ENCODE results near the gene DUSP19. TPM values are rescaled to one million over a fixed set of nuclear protein-coding genes. Genes with fewer than 3 reads are reported as not detected.
A peak's percentile ranks its signal among the peaks of the same experiment; 100 is the strongest.

Gene DUSP19
- total RNA-seq, 1 donor from 2014 or later, result 7.9 TPM

GRCh38 chr2:183068561-183068960 is 10.0 kb upstream of the DUSP19 start:
- no peak for DNase-seq (ENCODE audit: low spot score)

GRCh38 chr2:183069174-183069573 is 9.4 kb upstream of the DUSP19 start:
- DNase-seq (ENCODE audit: low spot score), result no peak

GRCh38 chr2:183070942-183071844 is 7.4 kb upstream of the DUSP19 start:
- DNase-seq (ENCODE audit: low spot score), result peak; percentile 31

- no peak for DNase-seq (ENCODE audit: low spot score)
Observed at GRCh38 chr2:183072177-183072576, 6.4 kb upstream of the DUSP19 start.

- no peak for DNase-seq (ENCODE audit: low spot score)
Observed at GRCh38 chr2:183078163-183078463, 434 bp upstream of the DUSP19 start.

- no peak for DNase-seq (ENCODE audit: low spot score)
Observed at GRCh38 chr2:183079139-183079775, 710 bp downstream of the DUSP19 start.

- DNase-seq (ENCODE audit: low spot score), result no peak
Observed at GRCh38 chr2:183081911-183082310, 3.4 kb downstream of the DUSP19 start.

GRCh38 chr2:183088061-183088460 is 9.5 kb downstream of the DUSP19 start:
- DNase-seq (ENCODE audit: low spot score), result no peak

- no peak for DNase-seq (ENCODE audit: low spot score)
Observed at GRCh38 chr2:183089192-183089851, 10.8 kb downstream of the DUSP19 start.

- DNase-seq (ENCODE audit: low spot score), result no peak
Observed at GRCh38 chr2:183091318-183091953, 12.9 kb downstream of the DUSP19 start.

GRCh38 chr2:183091954-183092345 is 13.4 kb downstream of the DUSP19 start:
- DNase-seq (ENCODE audit: low spot score), result no peak

GRCh38 chr2:183093857-183094657 is 15.5 kb downstream of the DUSP19 start:
- no peak for DNase-seq (ENCODE audit: low spot score)

GRCh38 chr2:183105402-183106134 is 27.0 kb downstream of the DUSP19 start:
- DNase-seq (ENCODE audit: low spot score), result no peak

- no peak for DNase-seq (ENCODE audit: low spot score)
Observed at GRCh38 chr2:183112577-183112976, 34.0 kb downstream of the DUSP19 start.

GRCh38 chr2:183113630-183114029 is 35.1 kb downstream of the DUSP19 start:
- no peak for DNase-seq (ENCODE audit: low spot score)

- DNase-seq (ENCODE audit: low spot score), result no peak
Observed at GRCh38 chr2:183117226-183117625, 38.7 kb downstream of the DUSP19 start.

- DNase-seq (ENCODE audit: low spot score), result no peak
Observed at GRCh38 chr2:183123117-183123958, 44.8 kb downstream of the DUSP19 start.

GRCh38 chr2:183123959-183124221 is 45.3 kb downstream of the DUSP19 start:
- DNase-seq (ENCODE audit: low spot score), result no peak

GRCh38 chr2:183124222-183124956 is 45.8 kb downstream of the DUSP19 start, which contains the start of gene NUP35:
TSS of gene NUP35 (plus strand) at chr2:183124443. CDS start at chr2:183124458, 15 bp downstream.
- DNase-seq (ENCODE audit: low spot score), result peak; percentile 91

Data from mucosa of gallbladder (tissue), 1 donor.